ENCODE results near the gene RINL.

- TF ChIP-seq RCOR1 (IDR thresholded peaks at IDR 0.05; ENCODE audit: low read length) (no peak), EZH2phosphoT487 (IDR thresholded peaks at IDR 0.05; ENCODE audit: borderline replicate concordance, low read depth) (no peak), SIN3A (IDR thresholded peaks at IDR 0.05; ENCODE audit: borderline replicate concordance, low read depth, low read length) (no peak), CTCF (IDR thresholded peaks at IDR 0.05) (no peak), TAF1 (IDR thresholded peaks at IDR 0.05; ENCODE audit: borderline replicate concordance, low read depth, low read length) (no peak), RAD21 (IDR thresholded peaks at IDR 0.05; ENCODE audit: low read length) (no peak), POLR2AphosphoS5 (IDR thresholded peaks at IDR 0.05; ENCODE audit: low read depth, low read length) (no peak)
- TF ChIP-seq, protein P1, sequence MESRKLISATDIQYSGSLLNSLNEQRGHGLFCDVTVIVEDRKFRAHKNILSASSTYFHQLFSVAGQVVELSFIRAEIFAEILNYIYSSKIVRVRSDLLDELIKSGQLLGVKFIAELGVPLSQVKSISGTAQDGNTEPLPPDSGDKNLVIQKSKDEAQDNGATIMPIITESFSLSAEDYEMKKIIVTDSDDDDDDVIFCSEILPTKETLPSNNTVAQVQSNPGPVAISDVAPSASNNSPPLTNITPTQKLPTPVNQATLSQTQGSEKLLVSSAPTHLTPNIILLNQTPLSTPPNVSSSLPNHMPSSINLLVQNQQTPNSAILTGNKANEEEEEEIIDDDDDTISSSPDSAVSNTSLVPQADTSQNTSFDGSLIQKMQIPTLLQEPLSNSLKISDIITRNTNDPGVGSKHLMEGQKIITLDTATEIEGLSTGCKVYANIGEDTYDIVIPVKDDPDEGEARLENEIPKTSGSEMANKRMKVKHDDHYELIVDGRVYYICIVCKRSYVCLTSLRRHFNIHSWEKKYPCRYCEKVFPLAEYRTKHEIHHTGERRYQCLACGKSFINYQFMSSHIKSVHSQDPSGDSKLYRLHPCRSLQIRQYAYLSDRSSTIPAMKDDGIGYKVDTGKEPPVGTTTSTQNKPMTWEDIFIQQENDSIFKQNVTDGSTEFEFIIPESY (IDR thresholded peaks at IDR 0.05; ENCODE audit: borderline replicate concordance, low read depth): no peak
Measured at GRCh38 chr19:38875656-38876395, 2.2 kb downstream of the RINL start.
